Raji (cell line): Measurements from ENCODE around the gene PRKAR1B.

ENCODE experiments used
- POLR2A ChIP-seq: IDR thresholded peaks from 2 replicates; pipeline ENCODE4 v1.6.1; 2011; ENCODE audit warnings: low read depth, low read length, control low read depth; ENCODE audit not compliant: insufficient read depth

Gene PRKAR1B

GRCh38 chr7:521221-522070, 205.6 kb downstream of the PRKAR1B start:
- no peak for TF ChIP-seq POLR2A

DNA sequence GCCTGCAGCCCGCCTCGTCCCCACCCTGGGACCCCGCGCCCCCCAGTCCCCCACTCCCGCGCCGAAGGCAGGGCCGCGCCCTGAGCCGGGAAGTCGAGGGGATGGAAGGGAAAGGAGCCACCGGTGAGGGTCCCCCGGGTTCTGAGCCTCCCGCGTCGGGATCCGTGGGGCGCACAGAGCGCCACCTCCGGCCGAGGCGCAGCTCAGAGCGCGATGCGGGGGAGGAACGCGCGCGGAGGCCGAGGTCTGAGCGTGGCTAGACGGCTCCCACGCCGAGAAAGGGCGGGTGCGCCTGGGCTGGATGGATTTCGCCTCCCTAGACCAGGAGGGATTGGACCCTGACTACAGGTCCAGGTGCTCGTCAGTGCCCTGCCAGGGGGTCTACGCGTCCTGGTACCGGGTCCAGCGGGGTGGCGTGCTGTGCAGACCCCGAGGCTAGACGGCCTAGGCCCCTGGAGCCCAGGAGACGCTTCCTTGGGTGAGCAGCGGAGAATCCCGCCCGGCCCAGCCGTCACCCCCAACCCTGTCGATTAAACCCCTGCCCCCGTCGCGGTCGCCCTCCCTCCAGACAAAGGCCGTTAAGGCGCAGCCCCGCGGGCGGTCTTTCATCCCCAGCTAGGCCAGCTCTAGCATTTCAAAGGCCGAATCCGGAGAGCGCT, 206.4 kb downstream of the PRKAR1B start:
- no peak for TF ChIP-seq POLR2A

- no peak for TF ChIP-seq POLR2A
Measured at GRCh38 chr7:519484-520390, 207.3 kb downstream of the PRKAR1B start, which contains the start of gene PDGFA. Gene PDGFA (minus strand): TSS chr7:519846. CDS start chr7:519001, 845 bp downstream.

DNA sequence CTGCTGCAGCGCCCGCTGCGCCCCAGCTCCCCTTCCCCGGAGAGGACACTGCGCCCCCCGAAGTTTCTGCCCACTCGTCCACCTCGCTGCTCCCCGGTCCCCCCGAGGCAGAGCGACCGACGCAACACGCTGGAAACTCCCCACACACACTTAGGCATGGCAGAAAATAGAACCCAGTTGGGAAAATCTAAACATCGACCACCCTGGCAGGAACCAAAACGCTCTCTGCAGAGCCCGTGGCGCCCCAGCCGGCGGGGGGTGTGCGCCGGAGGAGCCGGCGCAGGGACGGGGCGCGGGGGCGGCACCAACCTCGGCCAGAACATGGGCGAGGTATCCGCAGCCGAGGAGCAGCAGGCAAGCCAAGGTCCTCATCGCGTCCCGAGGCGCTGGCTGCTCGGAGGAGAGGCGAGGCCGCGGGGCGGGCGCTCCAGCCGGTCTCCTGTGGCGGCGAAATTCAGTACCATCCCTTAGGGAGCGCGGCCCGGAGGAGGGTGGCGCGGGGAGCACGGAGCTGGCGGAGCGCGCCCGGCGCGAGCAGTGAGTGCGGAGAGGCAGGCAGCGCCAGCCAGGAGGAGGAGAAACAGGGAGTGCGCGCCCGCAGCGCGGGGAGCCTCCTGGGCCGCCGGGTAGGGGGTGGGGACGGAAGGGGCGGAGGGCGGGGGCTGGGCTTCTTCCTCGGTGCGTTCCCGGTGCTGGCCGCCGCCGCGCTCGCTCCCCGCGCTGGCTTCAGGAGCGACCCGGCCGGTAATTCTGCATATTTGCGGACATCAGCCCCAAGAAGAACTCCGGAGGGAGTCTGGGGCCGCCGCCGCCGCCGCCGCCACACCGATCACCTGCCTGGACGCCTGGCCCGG, 208.2 kb downstream of the PRKAR1B start:
- TF ChIP-seq POLR2A: no peak

DNA sequence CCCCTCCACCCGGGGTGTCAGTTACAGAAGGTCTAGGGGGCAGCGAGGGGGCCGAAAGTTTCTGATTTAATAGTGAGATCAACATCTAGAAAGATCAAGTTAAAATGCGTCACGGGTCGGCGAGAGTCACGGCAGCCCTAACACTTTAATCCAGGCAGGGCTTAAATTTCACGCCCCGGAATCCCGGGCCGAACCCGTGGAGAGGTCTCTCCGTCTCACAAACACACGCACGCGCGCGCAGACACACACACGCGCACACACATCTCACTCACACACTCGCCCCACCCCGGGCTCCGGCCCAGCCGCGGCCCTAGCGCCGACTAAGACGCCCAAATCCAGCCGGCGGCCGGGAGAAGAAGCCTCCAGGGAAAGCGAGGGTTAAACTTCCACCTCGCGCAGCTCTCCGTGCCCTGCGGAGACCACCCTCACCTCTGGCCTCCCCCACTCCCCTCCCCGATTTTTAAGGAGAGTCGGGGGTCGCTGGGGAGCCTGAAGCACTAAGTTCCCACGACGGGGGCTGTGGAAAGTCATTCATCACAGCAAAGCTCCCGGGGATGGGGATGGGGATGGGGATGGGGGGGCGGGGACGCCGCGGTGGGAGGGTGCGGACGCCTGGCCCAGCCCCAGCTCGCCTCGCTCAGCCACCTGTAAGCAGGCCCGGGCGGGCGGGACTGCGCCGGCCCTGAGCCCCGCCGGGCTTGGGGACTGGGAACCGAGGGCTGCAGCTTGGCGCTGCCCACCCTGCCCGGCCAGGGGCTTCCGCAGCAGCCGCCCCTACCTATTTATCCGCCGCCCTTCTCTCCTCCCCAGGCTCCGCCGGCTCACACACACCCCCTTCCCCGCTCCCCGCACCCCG, 209.1 kb downstream of the PRKAR1B start:
- no peak for TF ChIP-seq POLR2A

GRCh38 chr7:516606-517456, 210.2 kb downstream of the PRKAR1B start:
- TF ChIP-seq POLR2A: no peak

GRCh38 chr7:516216-516605, 210.9 kb downstream of the PRKAR1B start:
- TF ChIP-seq POLR2A: no peak

GRCh38 chr7:515628-516027, 211.5 kb downstream of the PRKAR1B start:
- TF ChIP-seq POLR2A: no peak

GRCh38 chr7:514651-515598, 212.2 kb downstream of the PRKAR1B start:
- TF ChIP-seq POLR2A: no peak

DNA sequence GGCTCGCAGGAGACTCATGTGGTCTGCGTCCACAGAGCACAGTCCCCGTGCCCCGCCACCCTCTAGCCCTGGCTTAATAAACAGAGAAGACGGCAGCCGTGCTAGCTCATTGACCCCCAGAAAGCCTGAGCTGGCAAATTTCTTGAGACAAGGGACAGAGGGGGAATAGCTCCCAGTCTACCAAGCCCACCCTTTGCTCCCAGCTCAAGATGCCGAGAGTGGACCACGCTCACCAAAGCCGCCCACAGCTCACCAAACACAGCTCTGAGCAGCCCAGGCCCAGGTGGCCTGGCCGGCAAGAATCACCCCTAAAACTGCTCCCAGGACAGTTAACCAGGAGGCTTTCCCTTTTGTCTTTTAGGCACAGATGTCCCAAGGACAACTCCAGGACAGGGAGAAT, 212.8 kb downstream of the PRKAR1B start:
- no peak for TF ChIP-seq POLR2A

- TF ChIP-seq POLR2A: no peak
Measured at GRCh38 chr7:513521-514166, 213.4 kb downstream of the PRKAR1B start.
